Activated naive CD8-positive, alpha-beta T cell treated with anti-CD3 and anti-CD28 coated beads, Interleukin-2, amount 10 ng/mL, durations not matched to agents 7 days and 5 days (primary cell): ENCODE results near the gene BAD. TPM values are rescaled to one million over a fixed set of nuclear protein-coding genes. Genes with fewer than 3 reads are reported as not detected.

ENCODE experiments used
- ATAC-seq: fragments of 150-1000 bp; cut with Tn5 transposase; one replicate; pipeline ENCODE4 v1.10.0; 2021; ENCODE audit warnings: low read depth, moderate library complexity
- POLR2A ChIA-PET: fragments of 350-600 bp; sonication (Branson Sonifier 250); formaldehyde crosslinking; loops from one replicate; lab custom pipeline; 2021; ENCODE audit warnings: antibody characterized with exemption; lab: Charles Lee
- DNase-seq: peaks from one replicate; pipeline ENCODE4 v3.0.0; 2021
- H3K27ac Mint-ChIP-seq: one replicate; pipeline ENCODE4 v1.8.0; 2022; ENCODE audit warnings: mild to moderate bottlenecking, mixed read lengths
- H3K27me3 Mint-ChIP-seq: one replicate; pipeline ENCODE4 v1.8.0; 2022; ENCODE audit warnings: mild to moderate bottlenecking, moderate library complexity, mixed read lengths
- H3K36me3 Mint-ChIP-seq: one replicate; pipeline ENCODE4 v1.8.0; 2021; ENCODE audit warnings: mild to moderate bottlenecking, mixed read lengths
- H3K4me1 Mint-ChIP-seq: one replicate; pipeline ENCODE4 v1.8.0; 2021; ENCODE audit warnings: mixed read lengths
- H3K4me3 Mint-ChIP-seq: one replicate; pipeline ENCODE4 v1.8.0; 2022; ENCODE audit warnings: mild to moderate bottlenecking, moderate library complexity, mixed read lengths
- H3K9me3 Mint-ChIP-seq: one replicate; pipeline ENCODE4 v1.8.0; 2021; ENCODE audit warnings: mixed read lengths
- total RNA-seq, 2 experiments: library from RNA; stranded (reverse); gene quantifications; one replicate each; pipeline ENCODE4 v1.2.3, GENCODE V29; 2021

The BAD gene
- total RNA-seq, 2 experiments from 2014 or later: 32.9 to 35.8 TPM

DNA sequence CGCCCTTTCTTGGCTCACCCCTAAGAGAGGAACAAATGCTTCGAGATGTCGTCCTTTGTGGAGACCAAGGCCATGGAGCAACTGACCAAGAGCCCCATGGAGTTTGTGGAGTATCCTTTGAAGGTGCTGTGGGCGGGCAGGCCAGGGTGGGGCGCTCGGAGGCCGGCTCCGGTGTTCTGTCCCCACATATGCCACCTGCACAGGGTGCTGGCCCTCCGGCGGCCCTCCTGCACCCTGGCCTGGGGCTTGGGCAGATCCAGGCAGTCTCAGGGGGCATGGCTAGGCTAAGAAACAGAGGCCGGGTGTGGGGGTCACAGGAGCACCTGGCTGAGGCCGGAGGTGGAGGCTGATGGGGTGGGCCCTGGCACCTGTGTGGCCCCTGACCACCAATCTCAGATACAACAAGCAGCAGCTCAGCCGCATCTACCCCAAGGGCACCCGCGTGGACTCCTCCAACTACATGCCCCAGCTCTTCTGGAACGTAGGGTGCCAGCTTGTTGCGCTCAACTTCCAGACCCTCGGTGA, 22.8 kb downstream of the BAD start:
- H3K36me3 Mint-ChIP-seq: peaks cover 16% of the 10 kb centered on the region
- H3K9me3 Mint-ChIP-seq: no peaks in the 10 kb centered on the region
- no peak for ATAC-seq
- POLR2A ChIA-PET: interaction anchor here (0.7 to 1.5 kb wide), 3 partner anchors 8 to 1421 kb away, joined by 3 read pairs; no protein-coding TSS in a partner anchor
- H3K4me3 Mint-ChIP-seq: no peak overlapping the region
- no peaks in the 10 kb centered on the region for H3K27me3 Mint-ChIP-seq
- peaks cover 7% of the 10 kb centered on the region for H3K4me1 Mint-ChIP-seq
- no peak overlapping the region for H3K27ac Mint-ChIP-seq
- no peak for DNase-seq

DNA sequence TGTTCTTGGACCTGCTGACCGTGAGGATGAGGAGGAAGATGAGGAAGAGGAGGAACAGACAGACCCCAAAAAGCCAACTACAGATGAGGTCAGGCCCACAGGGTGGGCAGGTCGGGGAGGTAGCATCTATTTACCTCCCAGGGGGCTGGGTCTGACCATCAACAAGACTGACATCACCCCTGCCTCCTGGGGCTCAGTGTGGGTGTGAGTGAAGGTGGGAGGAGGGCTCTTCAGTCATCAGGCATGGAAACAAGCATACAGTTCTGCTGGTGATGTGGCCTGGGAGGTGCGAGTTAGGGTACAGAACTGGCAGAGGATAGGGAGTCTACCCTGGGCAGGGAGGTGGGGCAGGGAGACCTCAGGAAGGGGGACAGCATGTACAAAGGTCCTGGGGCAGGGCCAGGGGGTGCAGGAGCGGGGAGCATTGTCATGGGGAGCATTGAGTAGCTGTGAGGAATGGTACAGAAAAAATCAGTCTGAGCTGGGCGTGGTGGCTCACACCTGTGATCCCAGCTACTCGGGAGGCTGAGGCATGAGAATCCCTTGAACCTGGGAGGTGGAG, 24.2 kb downstream of the BAD start:
- ATAC-seq (no peak), DNase-seq (no peak)
- Mint-ChIP-seq H3K4me1 (peaks cover 7% of the 10 kb centered on the region), H3K9me3 (no peaks in the 10 kb centered on the region), H3K4me3 (no peak overlapping the region), H3K27me3 (no peaks in the 10 kb centered on the region), H3K36me3 (peaks cover 16% of the 10 kb centered on the region), H3K27ac (peak overlapping the region; percentile 33)
- POLR2A ChIA-PET: interaction anchor here (1.0 to 1.5 kb wide), 3 partner anchors 9 to 13 kb away, joined by 3 to 5 read pairs (median 3); partner anchors contain the start of gene PPP1R14B

DNA sequence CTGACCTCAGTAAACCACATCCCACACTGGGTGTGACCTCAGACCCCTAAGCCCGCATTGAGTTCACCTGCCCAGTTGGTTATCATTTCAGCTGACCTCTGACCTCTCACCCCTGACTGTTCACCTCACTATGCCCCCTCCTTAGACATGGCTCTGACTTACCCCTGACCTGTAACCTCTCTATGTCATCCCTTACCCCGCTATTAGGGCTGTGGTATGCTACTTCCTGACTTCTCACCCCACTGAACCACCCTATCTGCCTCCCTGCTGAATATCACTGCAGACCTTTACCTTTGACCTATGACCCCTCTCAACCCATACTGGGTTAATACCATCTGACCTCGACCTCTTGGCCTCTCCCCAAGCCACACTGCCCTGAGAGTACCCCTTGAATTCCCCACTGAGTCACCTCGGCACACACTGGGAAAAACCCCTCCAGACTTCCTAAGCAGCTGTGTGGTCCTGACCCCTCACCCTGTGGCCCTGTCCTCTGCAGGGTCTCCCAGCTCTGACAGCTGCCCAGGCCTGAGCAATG, 24.9 kb downstream of the BAD start:
- no peak for ATAC-seq
- POLR2A ChIA-PET: no interaction called here

DNA sequence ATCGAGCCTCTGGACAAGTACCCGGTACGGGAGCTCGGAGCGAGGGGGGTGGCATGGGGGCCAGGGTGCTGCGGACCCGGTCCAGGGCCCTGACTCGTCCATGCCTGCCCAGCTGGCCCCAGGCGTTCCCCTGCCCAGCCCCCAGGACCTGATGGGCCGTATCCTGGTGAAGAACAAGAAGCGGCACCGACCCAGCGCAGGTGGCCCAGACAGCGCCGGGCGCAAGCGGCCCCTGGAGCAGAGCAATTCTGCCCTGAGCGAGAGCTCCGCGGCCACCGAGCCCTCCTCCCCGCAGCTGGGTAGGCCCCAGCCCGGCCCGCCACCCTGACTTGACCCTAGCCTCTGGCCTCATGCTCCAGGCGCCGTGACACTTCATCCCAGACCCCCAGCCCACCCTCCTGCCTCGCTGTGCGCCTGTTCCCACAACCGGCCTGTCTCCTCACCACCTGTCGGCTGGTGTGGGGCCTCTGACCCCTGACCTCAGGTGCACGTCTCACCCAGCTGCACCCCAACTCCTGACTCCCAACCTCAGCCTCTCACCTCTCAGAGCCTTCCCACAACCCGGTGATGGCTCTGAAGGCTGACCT, 25.4 kb downstream of the BAD start:
- H3K27ac Mint-ChIP-seq: no peak overlapping the region
- no peak overlapping the region for H3K4me3 Mint-ChIP-seq
- POLR2A ChIA-PET: interaction anchor here (0.9 to 1.2 kb wide), 2 partner anchors 10 to 18 kb away, joined by 3 read pairs; partner anchors contain the start of gene FKBP2
- H3K27me3 Mint-ChIP-seq: no peaks in the 10 kb centered on the region
- H3K36me3 Mint-ChIP-seq: peaks cover 17% of the 10 kb centered on the region
- H3K4me1 Mint-ChIP-seq: peaks cover 8% of the 10 kb centered on the region
- no peaks in the 10 kb centered on the region for H3K9me3 Mint-ChIP-seq
- DNase-seq: no peak
- no peak for ATAC-seq

More for the DNA sequence above, 24.9 kb downstream of the BAD start:
- Mint-ChIP-seq H3K27me3 (no peaks in the 10 kb centered on the region), H3K4me1 (peaks cover 7% of the 10 kb centered on the region), H3K27ac (no peak overlapping the region), H3K4me3 (no peak overlapping the region), H3K36me3 (peaks cover 17% of the 10 kb centered on the region), H3K9me3 (no peaks in the 10 kb centered on the region)
- DNase-seq: no peak

DNA sequence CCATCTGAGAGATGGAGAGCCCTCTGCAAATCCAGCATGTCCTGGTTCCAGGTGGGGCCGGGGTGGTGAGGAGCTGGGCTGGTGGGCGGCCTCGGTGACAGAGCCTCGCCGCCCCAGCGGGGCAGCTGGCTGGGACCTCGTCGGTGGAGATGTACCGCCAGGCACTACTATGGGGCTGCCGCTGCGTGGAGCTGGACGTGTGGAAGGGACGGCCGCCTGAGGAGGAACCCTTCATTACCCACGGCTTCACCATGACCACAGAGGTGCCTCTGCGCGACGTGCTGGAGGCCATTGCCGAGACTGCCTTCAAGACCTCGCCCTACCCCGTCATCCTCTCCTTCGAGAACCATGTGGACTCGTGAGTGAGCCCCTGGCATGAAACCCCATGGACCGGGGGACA, 26.1 kb downstream of the BAD start:
- no peak for DNase-seq
- Mint-ChIP-seq H3K9me3 (no peaks in the 10 kb centered on the region), H3K4me1 (peaks cover 14% of the 10 kb centered on the region), H3K27me3 (no peaks in the 10 kb centered on the region), H3K27ac (no peak overlapping the region), H3K4me3 (no peak overlapping the region), H3K36me3 (peaks cover 19% of the 10 kb centered on the region)
- POLR2A ChIA-PET: interaction anchor here (0.9 to 1.2 kb wide), 3 partner anchors 11 to 54 kb away, joined by 3 read pairs; partner anchors contain the start of gene FKBP2
- no peak for ATAC-seq

DNA sequence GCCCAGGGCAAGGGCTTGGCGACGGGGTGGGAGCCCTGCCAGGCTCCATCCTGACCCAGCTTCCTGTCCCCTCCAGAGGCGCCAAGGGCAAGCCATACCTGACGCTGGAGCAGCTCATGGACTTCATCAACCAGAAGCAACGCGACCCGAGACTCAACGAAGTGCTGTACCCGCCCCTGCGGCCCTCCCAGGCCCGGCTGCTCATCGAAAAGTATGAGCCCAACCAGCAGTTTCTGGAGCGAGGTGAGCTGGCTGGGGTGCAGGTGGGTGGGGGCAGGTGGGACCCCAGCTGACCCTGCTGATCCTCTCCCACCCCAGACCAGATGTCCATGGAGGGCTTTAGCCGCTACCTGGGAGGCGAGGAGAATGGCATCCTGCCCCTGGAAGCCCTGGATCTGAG, 28.2 kb downstream of the BAD start:
- H3K36me3 Mint-ChIP-seq: peaks cover 17% of the 10 kb centered on the region
- no peak for ATAC-seq

DNA sequence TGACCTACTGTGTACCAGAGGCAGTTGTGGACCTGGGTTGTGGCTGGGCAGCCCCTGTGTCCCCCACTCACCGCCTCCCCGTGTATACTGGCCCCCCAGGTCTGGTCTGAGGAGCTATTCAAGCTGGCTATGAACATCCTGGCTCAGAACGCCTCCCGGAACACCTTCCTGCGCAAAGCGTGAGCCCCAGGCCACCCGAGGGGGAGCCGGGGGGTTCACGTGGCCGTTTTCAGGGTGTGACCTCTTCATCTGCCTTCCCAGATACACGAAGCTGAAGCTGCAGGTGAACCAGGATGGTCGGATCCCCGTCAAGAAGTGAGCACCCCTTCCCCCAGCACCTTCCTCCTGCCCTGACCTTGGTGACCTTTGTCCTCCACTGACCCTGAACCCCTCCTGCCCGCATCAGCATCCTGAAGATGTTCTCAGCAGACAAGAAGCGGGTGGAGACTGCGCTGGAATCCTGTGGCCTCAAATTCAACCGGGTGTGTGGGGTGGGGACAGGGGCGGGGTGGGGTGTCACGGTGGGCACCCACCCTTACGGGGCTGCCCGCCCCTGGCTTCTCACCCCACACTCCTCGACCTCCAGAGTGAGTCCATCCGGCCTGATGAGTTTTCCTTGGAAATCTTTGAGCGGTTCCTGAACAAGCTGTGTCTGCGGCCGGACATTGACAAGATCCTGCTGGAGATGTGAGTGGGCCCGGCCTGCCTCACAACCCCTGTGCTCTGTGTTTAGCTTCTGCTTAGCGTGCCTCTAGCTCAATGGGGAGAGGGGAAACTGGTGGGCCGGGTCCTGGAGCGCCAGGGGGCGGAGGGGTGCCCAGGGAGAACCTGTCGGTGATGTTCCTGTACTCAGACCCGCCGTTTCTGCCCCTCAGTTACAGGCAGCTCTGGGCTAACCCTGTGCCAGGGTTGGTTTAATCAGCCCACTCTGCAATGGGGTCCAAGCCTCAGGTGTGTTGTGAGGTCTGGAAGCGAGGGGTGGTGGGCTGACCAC, 29.0 kb downstream of the BAD start:
- DNase-seq (no peak), ATAC-seq (no peak)
- H3K36me3 Mint-ChIP-seq: peaks cover 17% of the 10 kb centered on the region
- no peaks in the 10 kb centered on the region for H3K9me3 Mint-ChIP-seq
- POLR2A ChIA-PET: interaction anchor here (0.7 to 1.6 kb wide), 4 partner anchors 10 to 34 kb away, joined by 3 to 4 read pairs (median 4); partner anchors contain the start of gene FKBP2
- no peak overlapping the region for H3K27ac Mint-ChIP-seq
- no peaks in the 10 kb centered on the region for H3K27me3 Mint-ChIP-seq
- no peak overlapping the region for H3K4me3 Mint-ChIP-seq
- H3K4me1 Mint-ChIP-seq: peaks cover 23% of the 10 kb centered on the region

More for the DNA sequence above, 28.2 kb downstream of the BAD start:
- H3K27ac Mint-ChIP-seq: no peak overlapping the region
- H3K27me3 Mint-ChIP-seq: no peaks in the 10 kb centered on the region
- DNase-seq: no peak
- H3K4me3 Mint-ChIP-seq: no peak overlapping the region
- POLR2A ChIA-PET: interaction anchor here (0.7 to 1.6 kb wide), 3 partner anchors 12 to 34 kb away, joined by 3 to 4 read pairs (median 4); partner anchors contain the start of gene FKBP2
- peaks cover 20% of the 10 kb centered on the region for H3K4me1 Mint-ChIP-seq
- H3K9me3 Mint-ChIP-seq: no peaks in the 10 kb centered on the region

DNA sequence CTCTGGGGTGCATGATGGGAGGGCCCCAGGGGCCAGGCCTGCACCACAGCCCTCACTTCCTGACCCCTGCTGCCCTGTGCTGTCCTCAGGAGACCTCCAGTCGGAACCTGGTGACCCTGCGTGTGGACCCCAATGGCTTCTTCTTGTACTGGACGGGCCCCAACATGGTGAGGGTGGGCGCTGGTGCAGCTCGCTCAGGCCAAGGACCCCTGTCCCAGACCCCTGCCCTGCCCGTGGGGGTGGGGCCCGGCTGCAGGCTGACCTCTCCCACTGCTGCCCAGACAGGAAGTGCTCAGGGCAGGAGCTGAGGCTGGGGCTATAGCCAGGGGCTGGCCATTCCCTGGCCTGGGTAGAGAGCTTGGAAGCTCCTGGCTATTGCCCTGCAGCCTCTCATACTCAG, 30.1 kb downstream of the BAD start:
- POLR2A ChIA-PET: interaction anchor here (1.0 to 1.4 kb wide), 2 partner anchors 9 to 15 kb away, joined by 3 to 4 read pairs; no protein-coding TSS in a partner anchor
- Mint-ChIP-seq H3K9me3 (no peaks in the 10 kb centered on the region), H3K36me3 (peaks cover 7% of the 10 kb centered on the region), H3K4me3 (no peak overlapping the region), H3K27me3 (peaks cover 2% of the 10 kb centered on the region), H3K27ac (no peak overlapping the region), H3K4me1 (peaks cover 19% of the 10 kb centered on the region)
- no peak for DNase-seq
- no peak for ATAC-seq

GRCh38 chr11:64253481-64253880, 31.0 kb downstream of the BAD start:
- ATAC-seq: no peak
- H3K9me3 Mint-ChIP-seq: no peaks in the 10 kb centered on the region
- H3K4me1 Mint-ChIP-seq: peaks cover 18% of the 10 kb centered on the region
- DNase-seq: no peak
- peaks cover 2% of the 10 kb centered on the region for H3K27me3 Mint-ChIP-seq
- H3K36me3 Mint-ChIP-seq: peaks cover 7% of the 10 kb centered on the region
- POLR2A ChIA-PET: interaction anchor here (1.4 kb wide), 1 partner anchor 16 kb away, joined by 4 read pairs; no protein-coding TSS in a partner anchor
- no peak overlapping the region for H3K27ac Mint-ChIP-seq
- no peak overlapping the region for H3K4me3 Mint-ChIP-seq

- peaks cover 2% of the 10 kb centered on the region for H3K27me3 Mint-ChIP-seq
- peak overlapping the region; percentile 57 for H3K4me3 Mint-ChIP-seq
- H3K36me3 Mint-ChIP-seq: peaks cover 7% of the 10 kb centered on the region
- no peaks in the 10 kb centered on the region for H3K9me3 Mint-ChIP-seq
- peaks cover 18% of the 10 kb centered on the region for H3K4me1 Mint-ChIP-seq
- no peak for DNase-seq
- POLR2A ChIA-PET: interaction anchor here (1.4 to 3.6 kb wide), 3 partner anchors 16 to 48 kb away, joined by 4 to 40 read pairs (median 5); no protein-coding TSS in a partner anchor
- no peak for ATAC-seq
- H3K27ac Mint-ChIP-seq: no peak overlapping the region
These were observed 31.4 kb downstream of the BAD start for GRCh38 chr11:64253043-64253442.

GRCh38 chr11:64252003-64252872, 32.2 kb downstream of the BAD start:
- H3K4me1 Mint-ChIP-seq: peaks cover 20% of the 10 kb centered on the region
- ATAC-seq (no peak), DNase-seq (peak; percentile 59)
- H3K4me3 Mint-ChIP-seq: peak overlapping the region; percentile 94
- peaks cover 7% of the 10 kb centered on the region for H3K36me3 Mint-ChIP-seq
- POLR2A ChIA-PET: interaction anchor here (0.7 to 3.6 kb wide), 7 partner anchors 18 to 67 kb away, joined by 3 to 40 read pairs (median 5); partner anchors contain the start of genes ESRRA, FERMT3, NUDT22 and STIP1
- peak overlapping the region; percentile 75 for H3K27ac Mint-ChIP-seq
- H3K9me3 Mint-ChIP-seq: no peaks in the 10 kb centered on the region
- H3K27me3 Mint-ChIP-seq: peaks cover 2% of the 10 kb centered on the region

GRCh38 chr11:64251753-64252002, 32.8 kb downstream of the BAD start:
- Mint-ChIP-seq H3K27ac (peak overlapping the region; percentile 75), H3K9me3 (no peaks in the 10 kb centered on the region), H3K4me1 (peaks cover 23% of the 10 kb centered on the region), H3K4me3 (peak overlapping the region; percentile 94), H3K27me3 (peaks cover 2% of the 10 kb centered on the region), H3K36me3 (peaks cover 7% of the 10 kb centered on the region)
- DNase-seq: no peak
- POLR2A ChIA-PET: interaction anchor here (0.7 to 3.6 kb wide), 8 partner anchors 13 to 66 kb away, joined by 3 to 40 read pairs (median 5); partner anchors contain the start of genes ESRRA, FERMT3, NUDT22 and STIP1
- no peak for ATAC-seq
